Calu3 (cell line): ENCODE data around the gene NDUFB8. TPM values are rescaled to one million over a fixed set of nuclear protein-coding genes. Genes with fewer than 3 reads are reported as not detected.

ENCODE experiments used
- BruUV-seq: library from RNA; stranded (reverse); fragments of 400-500 nt; replicated peaks from 2 replicates; lab custom pipeline; 2021; lab: Mats Ljungman, UMichigan
- CTCF ChIA-PET: fragments of 300-600 bp; sonication (Branson Sonifier 250); formaldehyde crosslinking; loops from one replicate; lab custom pipeline; 2022; ENCODE audit warnings: antibody characterized with exemption; lab: Charles Lee
- DNase-seq: peaks from one replicate; pipeline ENCODE4 v3.0.0; 2022
- H3K27ac Mint-ChIP-seq: one replicate; pipeline ENCODE4 v1.8.0; 2022; ENCODE audit warnings: mixed read lengths; ENCODE audit not compliant: unreplicated experiment
- H3K27me3 Mint-ChIP-seq: one replicate; pipeline ENCODE4 v1.8.0; 2022; ENCODE audit warnings: mixed read lengths; ENCODE audit not compliant: unreplicated experiment
- H3K36me3 Mint-ChIP-seq: one replicate; pipeline ENCODE4 v1.8.0; 2022; ENCODE audit warnings: mild to moderate bottlenecking, moderate library complexity, mixed read lengths; ENCODE audit not compliant: insufficient read depth, unreplicated experiment
- H3K4me1 Mint-ChIP-seq: one replicate; pipeline ENCODE4 v1.8.0; 2022; ENCODE audit warnings: mild to moderate bottlenecking, low read depth, mixed read lengths; ENCODE audit not compliant: unreplicated experiment
- H3K4me3 Mint-ChIP-seq: one replicate; pipeline ENCODE4 v1.8.0; 2022; ENCODE audit warnings: mild to moderate bottlenecking, low read depth, moderate library complexity, mixed read lengths; ENCODE audit not compliant: unreplicated experiment
- H3K9me3 Mint-ChIP-seq: one replicate; pipeline ENCODE4 v1.8.0; 2022; ENCODE audit warnings: low read depth, mixed read lengths; ENCODE audit not compliant: unreplicated experiment
- intact Hi-C: fragments of 100-400 bp; cut with micrococcal nuclease; formaldehyde crosslinking; loops from one replicate; pipeline ENCODE4 v1.10.0; 2022; ENCODE audit not compliant: unreplicated experiment
- total RNA-seq: library from RNA; stranded (reverse); gene quantifications from 2 replicates; pipeline ENCODE4 v1.2.3, GENCODE V29; 2022
- TF ChIP-seq, protein P1 (sequence below): fragments of 200-600 bp; IDR thresholded peaks from one replicate; pipeline ENCODE4 v1.8.0; 2022; ENCODE audit warnings: antibody characterized with exemption; ENCODE audit not compliant: unreplicated experiment

Gene NDUFB8
- total RNA-seq, 1 experiment from 2014 or later, result 128 TPM

DNA sequence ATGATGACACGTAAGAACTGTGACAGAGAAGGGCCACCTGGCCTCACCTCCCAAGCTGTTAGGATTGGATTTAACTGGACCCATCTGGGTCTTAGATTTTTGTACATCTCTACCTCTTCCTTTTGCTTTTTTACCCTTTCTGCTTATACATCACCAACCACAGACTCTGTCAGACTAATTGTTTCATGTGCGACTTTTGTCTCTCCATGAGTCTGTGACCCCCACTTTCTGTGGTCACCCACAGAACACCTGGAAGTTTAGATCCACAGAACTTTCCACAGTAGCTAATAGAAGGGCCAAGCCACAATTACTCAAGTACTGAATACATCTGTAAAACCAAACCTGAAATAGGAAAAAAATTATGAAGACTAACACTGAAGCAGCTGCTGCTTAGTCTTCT, 33.1 kb downstream of the NDUFB8 start:
- no peak for DNase-seq
- BruUV-seq, result no TSS peak
- intact Hi-C loops, result no loop called here
- no peaks in the 10 kb centered on the region for H3K9me3 Mint-ChIP-seq
- H3K27ac Mint-ChIP-seq, result no peak overlapping the region
- H3K36me3 Mint-ChIP-seq, result no peaks in the 10 kb centered on the region
- TF ChIP-seq, protein P1, sequence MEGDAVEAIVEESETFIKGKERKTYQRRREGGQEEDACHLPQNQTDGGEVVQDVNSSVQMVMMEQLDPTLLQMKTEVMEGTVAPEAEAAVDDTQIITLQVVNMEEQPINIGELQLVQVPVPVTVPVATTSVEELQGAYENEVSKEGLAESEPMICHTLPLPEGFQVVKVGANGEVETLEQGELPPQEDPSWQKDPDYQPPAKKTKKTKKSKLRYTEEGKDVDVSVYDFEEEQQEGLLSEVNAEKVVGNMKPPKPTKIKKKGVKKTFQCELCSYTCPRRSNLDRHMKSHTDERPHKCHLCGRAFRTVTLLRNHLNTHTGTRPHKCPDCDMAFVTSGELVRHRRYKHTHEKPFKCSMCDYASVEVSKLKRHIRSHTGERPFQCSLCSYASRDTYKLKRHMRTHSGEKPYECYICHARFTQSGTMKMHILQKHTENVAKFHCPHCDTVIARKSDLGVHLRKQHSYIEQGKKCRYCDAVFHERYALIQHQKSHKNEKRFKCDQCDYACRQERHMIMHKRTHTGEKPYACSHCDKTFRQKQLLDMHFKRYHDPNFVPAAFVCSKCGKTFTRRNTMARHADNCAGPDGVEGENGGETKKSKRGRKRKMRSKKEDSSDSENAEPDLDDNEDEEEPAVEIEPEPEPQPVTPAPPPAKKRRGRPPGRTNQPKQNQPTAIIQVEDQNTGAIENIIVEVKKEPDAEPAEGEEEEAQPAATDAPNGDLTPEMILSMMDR, result no peak
- H3K27me3 Mint-ChIP-seq, result no peaks in the 10 kb centered on the region
- no peak overlapping the region for H3K4me3 Mint-ChIP-seq
- H3K4me1 Mint-ChIP-seq, result no peaks in the 10 kb centered on the region
- CTCF ChIA-PET, result no interaction called here

- H3K27ac Mint-ChIP-seq, result no peak overlapping the region
- H3K4me3 Mint-ChIP-seq, result no peak overlapping the region
- no peak for DNase-seq
- intact Hi-C loops, result no loop called here
- TF ChIP-seq, protein P1, result no peak
- no peaks in the 10 kb centered on the region for H3K27me3 Mint-ChIP-seq
- no TSS peak for BruUV-seq
- no peaks in the 10 kb centered on the region for H3K4me1 Mint-ChIP-seq
- H3K9me3 Mint-ChIP-seq, result no peaks in the 10 kb centered on the region
- CTCF ChIA-PET, result no interaction called here
- H3K36me3 Mint-ChIP-seq, result no peaks in the 10 kb centered on the region
Observed at GRCh38 chr10:100490531-100490930, 39.1 kb downstream of the NDUFB8 start.

DNA sequence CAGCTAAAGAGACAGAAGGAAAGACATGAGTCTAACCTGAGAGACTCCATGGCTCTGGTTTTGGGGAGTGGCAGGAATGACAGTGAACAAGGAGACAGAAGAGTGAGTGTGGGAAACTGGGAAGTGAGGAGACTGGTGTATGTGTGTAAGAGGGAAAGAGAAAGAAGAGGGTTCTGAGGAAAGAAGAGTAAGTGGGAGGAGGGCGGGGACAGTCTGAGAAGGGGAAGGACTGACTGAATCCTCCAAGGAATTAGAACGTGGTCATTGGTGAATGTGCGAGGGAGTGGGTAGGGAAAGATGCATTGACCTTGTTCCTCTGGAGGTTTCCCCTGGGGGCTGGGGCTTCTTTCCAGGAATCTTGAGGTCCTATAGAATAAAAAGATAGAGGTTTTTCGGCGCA, 40.3 kb downstream of the NDUFB8 start:
- no peak overlapping the region for H3K27ac Mint-ChIP-seq
- intact Hi-C loops, result no loop called here
- no TSS peak for BruUV-seq
- CTCF ChIA-PET, result no interaction called here
- TF ChIP-seq, protein P1, result no peak
- H3K36me3 Mint-ChIP-seq, result no peaks in the 10 kb centered on the region
- H3K4me1 Mint-ChIP-seq, result no peaks in the 10 kb centered on the region
- no peak overlapping the region for H3K4me3 Mint-ChIP-seq
- no peak for DNase-seq
- no peaks in the 10 kb centered on the region for H3K9me3 Mint-ChIP-seq
- H3K27me3 Mint-ChIP-seq, result no peaks in the 10 kb centered on the region

GRCh38 chr10:100487529-100487928, 42.1 kb downstream of the NDUFB8 start:
- H3K4me1 Mint-ChIP-seq, result no peaks in the 10 kb centered on the region
- DNase-seq, result no peak
- no peak overlapping the region for H3K4me3 Mint-ChIP-seq
- H3K27ac Mint-ChIP-seq, result no peak overlapping the region
- TF ChIP-seq, protein P1, result no peak
- intact Hi-C loops, result no loop called here
- peaks cover 11% of the 10 kb centered on the region for H3K27me3 Mint-ChIP-seq
- no peaks in the 10 kb centered on the region for H3K9me3 Mint-ChIP-seq
- BruUV-seq, result no TSS peak
- peaks cover 1% of the 10 kb centered on the region for H3K36me3 Mint-ChIP-seq
- CTCF ChIA-PET, result no interaction called here
